A549 (cell line): Measurements from ENCODE around the gene CIDEB. TPM values are rescaled to one million over a fixed set of nuclear protein-coding genes. Genes with fewer than 3 reads are reported as not detected.
"Not testable (repeated sequence)": the region's sequence is repeated elsewhere in the genome, so short reads cannot be mapped to it uniquely, and the experiment has no call there.

ENCODE experiments used
- ATAC-seq, 2 experiments: fragments of 200-7000 bp in 1 of 2; fragments of >200 bp in 1 of 2; cut with Nextera tagmentation in 1 of 2; cut with Tn5 transposase in 1 of 2; 3 replicates each; pipeline versions ENCODE4 v1.8.0 to v1.9.1; 2018 to 2020; ENCODE audit warnings: mild to moderate bottlenecking in 1 of 2, moderate library complexity in 1 of 2
- CTCF ChIA-PET: fragments of 300-600 bp; sonication (Branson Sonifier 250); formaldehyde crosslinking; extraction: SDS; loops from one replicate; lab custom pipeline; 2021; ENCODE audit warnings: antibody characterized with exemption, inconsistent platforms; lab: Yijun Ruan, JAX
- POLR2A ChIA-PET: fragments of 350-600 bp; formaldehyde crosslinking; extraction: SDS; loops from one replicate; lab custom pipeline; 2021; ENCODE audit warnings: antibody characterized with exemption, inconsistent platforms; lab: Yijun Ruan, JAX
- DNase-seq, 2 experiments: peaks; one replicate each; pipeline versions ENCODE4 v3.0.0 to v3.0.0-alpha.2; 2011 to 2016; ENCODE audit warnings: low read depth in 1 of 2, low spot score in 1 of 2
- FAIRE-seq: peaks from 2 replicates; lab custom pipeline; 2011; peaks lifted over from hg19 to GRCh38; lab: Jason Lieb, UNC
- H3K27ac ChIP-seq, 2 experiments: fragments of >200 bp; sonication (Bioruptor Twin); formaldehyde crosslinking; 3 replicates each; pipeline ENCODE4 v1.5.1; 2016 to 2017
- H3K4me1 ChIP-seq: fragments of >200 bp; sonication (Bioruptor Twin); formaldehyde crosslinking; 3 replicates; pipeline ENCODE4 v1.6.1; 2016
- H3K4me2 ChIP-seq: fragments of >200 bp; sonication (Bioruptor Twin); formaldehyde crosslinking; 3 replicates; pipeline ENCODE4 v1.6.1; 2016
- H3K4me3 ChIP-seq: fragments of >200 bp; sonication (Bioruptor Twin); formaldehyde crosslinking; 3 replicates; pipeline ENCODE4 v1.5.1; 2016
- H3K9me3 ChIP-seq: fragments of >200 bp; sonication (Bioruptor Twin); formaldehyde crosslinking; 3 replicates; pipeline ENCODE4 v1.6.1; 2016
- BCL3 ChIP-seq: fragments of >200 bp; sonication (Bioruptor Twin); formaldehyde crosslinking; IDR thresholded peaks from 3 replicates; pipeline ENCODE4 v1.6.1; 2016
- CTCF ChIP-seq: fragments of >200 bp; sonication (Bioruptor Twin); formaldehyde crosslinking; IDR thresholded peaks from 3 replicates; pipeline ENCODE4 v1.5.1; 2016
- EHMT2 ChIP-seq: fragments of 200-600 bp; sonication (generic); IDR thresholded peaks from 2 replicates; pipeline ENCODE4 v1.6.1; 2016; ENCODE audit warnings: antibody characterized with exemption, low read depth, mild to moderate bottlenecking, moderate library complexity
- ESRRA ChIP-seq: fragments of 150-350 bp; IDR thresholded peaks from 2 replicates; pipeline ENCODE4 v1.6.1; 2014; ENCODE audit warnings: mild to moderate bottlenecking, low read length, borderline replicate concordance
- HDAC2 ChIP-seq: fragments of 200-600 bp; sonication (generic); IDR thresholded peaks from 2 replicates; pipeline ENCODE4 v1.6.1; 2016
- HES2 ChIP-seq: fragments of >200 bp; sonication (Bioruptor Twin); formaldehyde crosslinking; IDR thresholded peaks from 2 replicates; pipeline ENCODE4 v1.6.1; 2016
- HMGXB4 ChIP-seq: fragments of 250-450 bp; sonication (Bioruptor Pico); IDR thresholded peaks from 2 replicates; pipeline ENCODE4 v1.5.0; 2021; ENCODE audit warnings: mild to moderate bottlenecking, moderate library complexity, borderline replicate concordance
- MAZ ChIP-seq: fragments of 150-350 bp; IDR thresholded peaks from 2 replicates; pipeline ENCODE4 v1.6.1; 2014; ENCODE audit warnings: antibody characterized with exemption, low read depth, low read length, borderline replicate concordance
- NFE2L2 ChIP-seq: fragments of 150-350 bp; conservative IDR thresholded peaks from 2 replicates; pipeline ENCODE4 v1.6.1; 2014; ENCODE audit warnings: low read length
- PBX3 ChIP-seq: IDR thresholded peaks from 2 replicates; pipeline ENCODE4 v1.6.1; 2012
- POLR2A ChIP-seq: IDR thresholded peaks from 2 replicates; pipeline ENCODE4 v1.6.1; 2012; ENCODE audit warnings: mild to moderate bottlenecking, low read length
- RAD21 ChIP-seq, 2 experiments: fragments of >200 bp in 1 of 2; sonication (Bioruptor Twin) in 1 of 2; formaldehyde crosslinking in 1 of 2; IDR thresholded peaks in 1 of 2; conservative IDR thresholded peaks in 1 of 2; 2 replicates in 1 of 2; 3 replicates in 1 of 2; pipeline ENCODE4 v1.6.1; 2012 to 2018; ENCODE audit warnings: inconsistent platforms in 1 of 2
- REST ChIP-seq: fragments of 200-600 bp; sonication (generic); IDR thresholded peaks from 2 replicates; pipeline ENCODE4 v1.6.1; 2016; ENCODE audit warnings: antibody characterized with exemption, mild to moderate bottlenecking, moderate library complexity
- RNF2 ChIP-seq: fragments of 200-600 bp; sonication (generic); IDR thresholded peaks from 2 replicates; pipeline ENCODE4 v1.6.1; 2016; ENCODE audit warnings: low read depth, mild to moderate bottlenecking, antibody characterized with exemption, moderate library complexity, borderline replicate concordance
- SMC3 ChIP-seq: fragments of >200 bp; sonication (Bioruptor Twin); formaldehyde crosslinking; IDR thresholded peaks from 3 replicates; pipeline ENCODE4 v1.6.1; 2018; ENCODE audit warnings: inconsistent platforms
- USF2 ChIP-seq: fragments of 450-650 bp; IDR thresholded peaks from 2 replicates; pipeline ENCODE4 v1.6.1; 2014; ENCODE audit warnings: antibody characterized with exemption
- ZFP36 ChIP-seq: fragments of 450-650 bp; IDR thresholded peaks from 2 replicates; pipeline ENCODE4 v1.6.1; 2014; ENCODE audit warnings: borderline replicate concordance; ENCODE audit not compliant: partially characterized antibody
- ZNF302 ChIP-seq: fragments of 250-450 bp; sonication (Bioruptor Pico); IDR thresholded peaks from 2 replicates; pipeline ENCODE4 v1.9.0; 2021; ENCODE audit warnings: inconsistent platforms, mild to moderate bottlenecking, moderate library complexity
- ZSCAN20 ChIP-seq: fragments of 250-450 bp; sonication (Bioruptor Pico); IDR thresholded peaks from 2 replicates; pipeline ENCODE4 v1.8.0; 2022; ENCODE audit warnings: mild to moderate bottlenecking, moderate library complexity
- WGBS: methylation state at CpG from one replicate; pipeline ENCODE4 v1.1.6; 2017; ENCODE audit errors: missing lambda C conversion rate; 5-methylcytosine and 5-hydroxymethylcytosine counted together
- polyA plus RNA-seq, 4 experiments: library from polyadenylated mRNA; depleted of rRNA in 3 of 4; stranded (reverse); fragments of >200 nt; fragmentation: RNase III in 1 of 4; extraction: RNeasy Plus Mini Kit Qiagen cat#74134 plus additional on column Dnase treatment in 1 of 4; gene quantifications; 2 replicates in 3 of 4; 3 replicates in 1 of 4; pipeline ENCODE4 v1.2.3, GENCODE V29; 2011 to 2017

Gene CIDEB
- polyA plus RNA-seq, 2 of the 4 experiments (the other 2 are of a cell fraction) = 0.31 to 0.79 TPM

GRCh38 chr14:24327914-24328313, 20.1 kb upstream of the CIDEB start:
- H3K9me3 ChIP-seq, H3K4me1 ChIP-seq, H3K4me3 ChIP-seq: not testable (repeated sequence)
- 3% methylated on average over 3 of the region's 9 CpGs for WGBS
- TF ChIP-seq RAD21 (conservative IDR thresholded peaks at IDR 0.05 in 1 of 2, IDR thresholded peaks at IDR 0.05 in 1 of 2) = peak; percentile 47 to 55; a peak in 4 of 5 replicates
- TF ChIP-seq CTCF = peak; percentile 48; the same call in 2 of the 3 replicates
- TF ChIP-seq SMC3 = peak; percentile 68
- TF ChIP-seq, all 56 proteins: peak for 3; not testable (repeated sequence) for 53
- CTCF ChIA-PET = interaction anchor here (0.6 to 46.6 kb wide), 21 partner anchors 9 to 116 kb away, joined by 3 to 1142 read pairs (median 5); partner anchors contain the start of genes CBLN3, CIDEB, KHNYN and LTB4R
- H3K27ac ChIP-seq, H3K4me2 ChIP-seq, FAIRE-seq, ATAC-seq: not testable (repeated sequence)
- DNase-seq = peak in 1 of 2 experiments; percentile 41
- POLR2A ChIA-PET = interaction anchor here (0.7 kb wide), 1 partner anchor 115 kb away, joined by 3 read pairs; the partner anchor contains the start of gene SDR39U1

GRCh38 chr14:24327303-24327702, 19.5 kb upstream of the CIDEB start:
- FAIRE-seq (no peak), DNase-seq (no peak), ATAC-seq (no peak)
- Histone ChIP-seq H3K9me3 (no peaks in the 10 kb centered on the region), H3K4me2 (no peak overlapping the region), H3K27ac (no peak overlapping the region), H3K4me3 (no peak overlapping the region), H3K4me1 (peaks cover under 1% of the 10 kb centered on the region; the same call in 1 of the 3 replicates)
- ChIA-PET CTCF (interaction anchor here (0.6 to 46.6 kb wide), 22 partner anchors 9 to 116 kb away, joined by 3 to 1142 read pairs (median 4); partner anchors contain the start of genes CBLN3, CIDEB, KHNYN and LTB4R), POLR2A (interaction anchor here (0.9 kb wide), 1 partner anchor 109 kb away, joined by 4 read pairs; no protein-coding TSS in a partner anchor)
- WGBS = 38% methylated on average over 2 of the region's 2 CpGs
- TF ChIP-seq USF2 (no peak), ESRRA (no peak), NFE2L2 (no peak), REST (no peak), POLR2A (no peak), RNF2 (no peak), MAZ (no peak), BCL3 (no peak), ZNF302 (CRISPR knock-in tag) (no peak), EHMT2 (no peak)

GRCh38 chr14:24325963-24326362, 18.2 kb upstream of the CIDEB start:
- no peak overlapping the region for H3K27ac ChIP-seq
- ATAC-seq (no peak), FAIRE-seq (no peak), DNase-seq (no peak)
- H3K4me2 ChIP-seq = no peak overlapping the region
- WGBS = 44% methylated on average over 7 of the region's 9 CpGs
- no peaks in the 10 kb centered on the region for H3K4me1 ChIP-seq
- H3K9me3 ChIP-seq = no peaks in the 10 kb centered on the region
- no peak overlapping the region for H3K4me3 ChIP-seq
- POLR2A ChIA-PET = interaction anchor here (1.5 kb wide), 1 partner anchor 83 kb away, joined by 3 read pairs; the partner anchor contains the start of gene TINF2
- CTCF ChIA-PET = interaction anchor here (1.4 to 46.6 kb wide), 7 partner anchors 10 to 115 kb away, joined by 3 to 1142 read pairs (median 14); partner anchors contain the start of genes CBLN3, CIDEB, KHNYN and LTB4R
- no peak for TF ChIP-seq ZFP36
- TF ChIP-seq USF2 = no peak
- no peak for TF ChIP-seq HDAC2
- no peak for TF ChIP-seq HMGXB4
- TF ChIP-seq ZSCAN20 (CRISPR knock-in tag) = no peak
- TF ChIP-seq ESRRA = no peak
- TF ChIP-seq HES2 = no peak
- TF ChIP-seq PBX3 = no peak
